ENCODE results near the gene MAGEA4. TPM values are rescaled to one million over a fixed set of nuclear protein-coding genes. Genes with fewer than 3 reads are reported as not detected.

The MAGEA4 gene
- total RNA-seq, 1 donor from 2014 or later: not detected

DNA sequence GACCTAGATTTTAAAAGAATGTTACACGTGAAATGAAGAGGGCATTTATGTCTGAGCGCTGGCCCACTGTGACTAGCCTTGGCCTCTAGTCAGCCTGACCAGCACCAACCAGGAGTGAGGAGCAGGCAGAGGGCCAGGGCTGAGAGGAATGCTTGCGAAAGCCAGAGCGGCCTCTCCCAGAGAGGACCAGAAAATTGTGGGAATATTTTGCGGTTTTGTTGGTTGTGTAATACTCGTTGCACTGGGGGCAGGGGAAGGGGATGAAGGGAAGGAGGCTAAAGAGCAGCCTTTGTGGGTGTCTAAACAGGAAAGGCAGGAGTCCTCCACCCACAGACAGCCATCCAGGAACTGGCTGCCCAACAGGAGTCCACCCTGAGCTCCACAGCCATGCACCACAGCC lies 58.0 kb downstream of the MAGEA4 start:
- CTCF ChIA-PET: no interaction called here
- TF ChIP-seq, protein P1, sequence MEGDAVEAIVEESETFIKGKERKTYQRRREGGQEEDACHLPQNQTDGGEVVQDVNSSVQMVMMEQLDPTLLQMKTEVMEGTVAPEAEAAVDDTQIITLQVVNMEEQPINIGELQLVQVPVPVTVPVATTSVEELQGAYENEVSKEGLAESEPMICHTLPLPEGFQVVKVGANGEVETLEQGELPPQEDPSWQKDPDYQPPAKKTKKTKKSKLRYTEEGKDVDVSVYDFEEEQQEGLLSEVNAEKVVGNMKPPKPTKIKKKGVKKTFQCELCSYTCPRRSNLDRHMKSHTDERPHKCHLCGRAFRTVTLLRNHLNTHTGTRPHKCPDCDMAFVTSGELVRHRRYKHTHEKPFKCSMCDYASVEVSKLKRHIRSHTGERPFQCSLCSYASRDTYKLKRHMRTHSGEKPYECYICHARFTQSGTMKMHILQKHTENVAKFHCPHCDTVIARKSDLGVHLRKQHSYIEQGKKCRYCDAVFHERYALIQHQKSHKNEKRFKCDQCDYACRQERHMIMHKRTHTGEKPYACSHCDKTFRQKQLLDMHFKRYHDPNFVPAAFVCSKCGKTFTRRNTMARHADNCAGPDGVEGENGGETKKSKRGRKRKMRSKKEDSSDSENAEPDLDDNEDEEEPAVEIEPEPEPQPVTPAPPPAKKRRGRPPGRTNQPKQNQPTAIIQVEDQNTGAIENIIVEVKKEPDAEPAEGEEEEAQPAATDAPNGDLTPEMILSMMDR (IDR thresholded peaks at IDR 0.05): no peak
- H3K36me3 Mint-ChIP-seq (ENCODE audit: low read depth): no peaks in the 10 kb centered on the region
- H3K4me3 Mint-ChIP-seq: no peak overlapping the region
- POLR2A ChIA-PET: no interaction called here
- H3K27me3 Mint-ChIP-seq: peaks cover 13% of the 10 kb centered on the region
- no peaks in the 10 kb centered on the region for H3K9me3 Mint-ChIP-seq
- H3K27ac Mint-ChIP-seq: no peak overlapping the region
- ATAC-seq (ENCODE audit: low read depth) (no peak), DNase-seq (no peak)
- H3K4me1 Mint-ChIP-seq: no peaks in the 10 kb centered on the region
- intact Hi-C loops (cut with micrococcal nuclease): no loop called here

DNA sequence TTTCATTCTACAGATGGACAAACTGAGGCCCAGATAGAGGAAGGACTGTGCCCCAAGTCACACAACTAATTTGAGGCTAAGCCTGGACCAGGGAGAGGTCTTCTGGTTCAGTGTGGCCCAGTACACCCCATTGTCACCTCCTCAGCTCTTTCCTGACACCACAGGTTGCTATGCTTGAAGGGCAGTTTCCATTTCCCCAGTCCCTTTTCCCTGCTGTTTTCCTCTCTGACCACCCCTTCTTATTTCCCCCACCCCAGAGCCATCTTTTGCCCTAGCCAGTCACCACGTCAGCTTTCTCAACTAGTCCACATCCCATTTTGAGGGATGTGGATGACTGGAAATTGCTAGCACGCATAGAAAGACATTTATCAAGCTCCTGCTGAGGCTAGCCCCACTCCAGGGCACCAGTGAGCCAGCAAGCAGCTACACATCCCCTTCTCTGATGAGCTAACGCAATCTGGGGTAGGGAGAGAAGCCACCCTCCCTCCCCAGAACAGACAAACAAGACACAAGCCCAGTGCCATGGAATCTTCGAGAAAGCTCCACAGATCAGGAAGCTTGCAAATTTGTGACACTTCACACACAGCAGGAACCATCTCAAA lies 60.5 kb downstream of the MAGEA4 start:
- ATAC-seq (ENCODE audit: low read depth) (no peak), DNase-seq (no peak)
- ChIA-PET POLR2A (no interaction called here), CTCF (no interaction called here)
- H3K9me3 Mint-ChIP-seq: no peaks in the 10 kb centered on the region
- no peaks in the 10 kb centered on the region for H3K4me1 Mint-ChIP-seq
- TF ChIP-seq, protein P1 (IDR thresholded peaks at IDR 0.05): no peak
- H3K4me3 Mint-ChIP-seq: no peak overlapping the region
- H3K27ac Mint-ChIP-seq: no peak overlapping the region
- intact Hi-C loops (cut with micrococcal nuclease): no loop called here
- peaks cover 17% of the 10 kb centered on the region for H3K27me3 Mint-ChIP-seq
- no peaks in the 10 kb centered on the region for H3K36me3 Mint-ChIP-seq (ENCODE audit: low read depth)

DNA sequence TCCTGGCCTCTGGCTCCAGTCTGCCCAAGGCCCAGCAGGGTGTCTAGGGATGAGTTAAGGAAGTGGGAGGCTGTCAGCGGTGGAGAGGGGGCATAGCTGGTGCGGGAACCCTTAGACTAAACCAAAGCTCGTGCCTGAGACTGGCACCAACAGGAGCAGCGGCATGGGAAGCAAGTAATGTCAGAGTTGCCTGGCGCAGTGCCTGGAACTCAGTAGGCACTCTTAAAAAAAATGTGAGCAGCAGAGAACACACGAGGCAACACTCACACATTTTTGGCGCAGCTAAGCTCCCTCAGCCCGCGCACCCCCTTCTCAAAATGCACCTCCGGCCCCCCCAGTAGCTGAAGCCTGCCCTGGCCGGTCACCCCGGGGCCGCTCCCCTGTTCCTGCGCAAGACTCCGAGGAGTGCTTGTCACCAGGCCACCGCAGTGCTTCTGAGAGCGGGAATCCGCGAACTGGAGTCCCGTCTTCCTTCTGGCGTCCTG lies 61.2 kb downstream of the MAGEA4 start:
- DNase-seq (no peak), ATAC-seq (ENCODE audit: low read depth) (no peak)
- Mint-ChIP-seq H3K27me3 (peaks cover 17% of the 10 kb centered on the region), H3K27ac (no peak overlapping the region), H3K9me3 (no peaks in the 10 kb centered on the region), H3K4me1 (no peaks in the 10 kb centered on the region), H3K36me3 (ENCODE audit: low read depth) (no peaks in the 10 kb centered on the region), H3K4me3 (no peak overlapping the region)
- ChIA-PET CTCF (no interaction called here), POLR2A (no interaction called here)
- intact Hi-C loops (cut with micrococcal nuclease): no loop called here
- TF ChIP-seq, protein P1 (IDR thresholded peaks at IDR 0.05): no peak

Other genes with a start within 250 kb of the MAGEA4 start
- not detected in 2 replicates for gene PRRG3, start 217.4 kb upstream of the MAGEA4 start, total RNA-seq
- gene FATE1, start 196.9 kb upstream of the MAGEA4 start, total RNA-seq: not detected in 2 replicates
- not detected in 2 replicates for gene CNGA2, start 178.1 kb upstream of the MAGEA4 start, total RNA-seq
- not detected in 2 replicates for gene GABRE, start 61.8 kb downstream of the MAGEA4 start, total RNA-seq
- gene MAGEA10, start 225.7 kb downstream of the MAGEA4 start, total RNA-seq: not detected in 2 replicates

All from activated B cell treated with CpG ODN at 0.5 μM for 24 hours (primary cell).